Measurements from ENCODE around the gene UHRF2.
"Not testable (repeated sequence)": the region's sequence is repeated elsewhere in the genome, so short reads cannot be mapped to it uniquely, and the experiment has no call there.

Gene UHRF2

GRCh38 chr9:6512085-6512657 is 99.2 kb downstream of the UHRF2 start:
- in situ Hi-C loops (cut with MboI; ENCODE audit: low pct_unique_long_range_greater_than_20kb, low sequenced_read_pairs, unreplicated experiment): no loop called here
- TF ChIP-seq, protein P1, sequence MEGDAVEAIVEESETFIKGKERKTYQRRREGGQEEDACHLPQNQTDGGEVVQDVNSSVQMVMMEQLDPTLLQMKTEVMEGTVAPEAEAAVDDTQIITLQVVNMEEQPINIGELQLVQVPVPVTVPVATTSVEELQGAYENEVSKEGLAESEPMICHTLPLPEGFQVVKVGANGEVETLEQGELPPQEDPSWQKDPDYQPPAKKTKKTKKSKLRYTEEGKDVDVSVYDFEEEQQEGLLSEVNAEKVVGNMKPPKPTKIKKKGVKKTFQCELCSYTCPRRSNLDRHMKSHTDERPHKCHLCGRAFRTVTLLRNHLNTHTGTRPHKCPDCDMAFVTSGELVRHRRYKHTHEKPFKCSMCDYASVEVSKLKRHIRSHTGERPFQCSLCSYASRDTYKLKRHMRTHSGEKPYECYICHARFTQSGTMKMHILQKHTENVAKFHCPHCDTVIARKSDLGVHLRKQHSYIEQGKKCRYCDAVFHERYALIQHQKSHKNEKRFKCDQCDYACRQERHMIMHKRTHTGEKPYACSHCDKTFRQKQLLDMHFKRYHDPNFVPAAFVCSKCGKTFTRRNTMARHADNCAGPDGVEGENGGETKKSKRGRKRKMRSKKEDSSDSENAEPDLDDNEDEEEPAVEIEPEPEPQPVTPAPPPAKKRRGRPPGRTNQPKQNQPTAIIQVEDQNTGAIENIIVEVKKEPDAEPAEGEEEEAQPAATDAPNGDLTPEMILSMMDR (IDR thresholded peaks at IDR 0.05; ENCODE audit: extremely low read depth, insufficient read depth, missing control alignments): no peak
- DNase-seq (ENCODE audit: low spot score): no peak

- TF ChIP-seq, protein P1 (IDR thresholded peaks at IDR 0.05; ENCODE audit: extremely low read depth, insufficient read depth, missing control alignments): no peak
- in situ Hi-C loops (cut with MboI; ENCODE audit: low pct_unique_long_range_greater_than_20kb, low sequenced_read_pairs, unreplicated experiment): no loop called here
- DNase-seq (ENCODE audit: low spot score): no peak
These were observed 109.3 kb downstream of the UHRF2 start for GRCh38 chr9:6522263-6522662.

DNA sequence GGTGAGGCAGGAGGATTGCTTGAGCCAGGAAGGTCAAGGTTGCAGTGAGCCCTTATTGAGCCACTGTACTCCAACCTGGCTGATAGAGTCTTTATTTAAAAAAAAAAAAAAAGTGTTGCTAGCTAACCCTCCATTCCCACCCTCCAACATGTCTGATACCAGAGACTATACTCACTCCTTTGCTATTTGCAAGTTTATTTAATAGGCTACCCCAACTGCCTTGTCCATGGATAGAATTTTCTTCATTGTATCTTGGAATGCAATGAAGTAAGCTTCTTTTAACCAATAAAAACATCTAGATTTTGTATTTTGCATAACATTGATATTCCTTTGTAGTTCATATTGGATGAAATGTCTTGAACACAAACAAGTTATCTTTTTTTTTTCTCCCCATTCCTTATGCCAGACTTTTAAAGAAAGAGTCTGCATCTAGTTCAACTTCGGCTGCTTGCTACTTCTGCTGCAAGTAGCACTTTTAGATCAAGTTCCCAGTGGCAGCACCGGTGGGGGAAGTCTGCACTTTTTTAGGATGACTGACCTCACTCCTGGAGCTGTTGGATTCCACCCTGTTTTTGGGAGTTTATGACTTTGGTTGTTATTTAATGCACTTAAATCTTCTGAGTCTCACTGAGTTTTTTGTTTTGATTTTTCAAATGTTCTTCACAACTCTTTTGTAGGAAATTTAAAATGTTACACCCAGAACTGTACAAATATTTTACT is 112.5 kb downstream of the UHRF2 start:
- in situ Hi-C loops (cut with MboI; ENCODE audit: low pct_unique_long_range_greater_than_20kb, low sequenced_read_pairs, unreplicated experiment): no loop called here
- DNase-seq (ENCODE audit: low spot score): no peak
- TF ChIP-seq, protein P1 (IDR thresholded peaks at IDR 0.05; ENCODE audit: extremely low read depth, insufficient read depth, missing control alignments): no peak

DNA sequence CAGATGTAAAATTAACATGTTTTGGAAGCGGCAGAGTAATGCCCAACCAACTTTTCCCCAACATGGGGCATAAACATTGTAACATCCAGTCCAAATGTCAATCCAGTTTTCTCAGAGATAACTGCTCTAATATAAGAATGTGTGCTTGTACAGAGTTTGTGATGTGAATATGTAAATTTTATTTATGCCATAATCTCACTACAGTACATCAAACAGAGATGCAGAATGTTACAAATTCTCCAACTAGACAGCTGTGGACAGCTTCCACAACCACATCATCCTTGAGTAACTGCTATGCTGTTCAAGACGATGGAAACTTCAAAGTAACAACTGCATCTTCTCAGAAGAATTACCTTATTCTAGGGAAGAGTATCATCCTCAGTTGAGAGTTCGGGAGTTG is 122.6 kb downstream of the UHRF2 start:
- TF ChIP-seq, protein P1 (IDR thresholded peaks at IDR 0.05; ENCODE audit: extremely low read depth, insufficient read depth, missing control alignments): no peak
- in situ Hi-C loops (cut with MboI; ENCODE audit: low pct_unique_long_range_greater_than_20kb, low sequenced_read_pairs, unreplicated experiment): no loop called here
- no peak for DNase-seq (ENCODE audit: low spot score)

DNA sequence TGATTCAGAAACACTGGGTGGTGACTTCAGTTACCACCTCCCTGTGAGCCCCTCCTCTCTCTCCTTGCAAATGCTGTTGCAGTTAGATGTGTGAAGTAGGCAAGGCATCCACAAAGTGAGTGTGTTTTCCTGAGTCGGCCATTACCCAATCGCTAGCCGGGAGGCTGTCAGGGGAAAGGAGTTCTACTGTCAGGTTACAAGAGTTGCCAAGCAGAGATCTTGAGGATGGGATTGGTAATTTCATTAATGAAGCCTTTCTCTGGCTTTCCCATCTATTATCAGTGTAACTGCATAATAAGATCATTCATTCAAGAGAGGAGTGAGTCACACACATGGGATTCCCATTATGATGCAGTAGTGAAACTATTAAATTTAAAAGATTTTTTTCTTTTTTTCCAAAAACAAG is 125.7 kb downstream of the UHRF2 start:
- TF ChIP-seq, protein P1 (IDR thresholded peaks at IDR 0.05; ENCODE audit: extremely low read depth, insufficient read depth, missing control alignments): no peak
- no peak for DNase-seq (ENCODE audit: low spot score)
- in situ Hi-C loops (cut with MboI; ENCODE audit: low pct_unique_long_range_greater_than_20kb, low sequenced_read_pairs, unreplicated experiment): no loop called here

- DNase-seq (ENCODE audit: low spot score); in situ Hi-C loops (cut with MboI; ENCODE audit: low pct_unique_long_range_greater_than_20kb, low sequenced_read_pairs, unreplicated experiment): not testable (repeated sequence)
These were observed 129.6 kb downstream of the UHRF2 start for GRCh38 chr9:6542617-6543016.

- in situ Hi-C loops (cut with MboI; ENCODE audit: low pct_unique_long_range_greater_than_20kb, low sequenced_read_pairs, unreplicated experiment): no loop called here
- no peak for DNase-seq (ENCODE audit: low spot score)
- TF ChIP-seq, protein P1 (IDR thresholded peaks at IDR 0.05; ENCODE audit: extremely low read depth, insufficient read depth, missing control alignments): no peak
These were observed 130.2 kb downstream of the UHRF2 start for GRCh38 chr9:6543204-6543603.

Data from GM13977 (cell line).